SKM-1 treated with dmso at 0.1 percent for 144 hours (cell line): ENCODE measurements around the gene PROB1.
A peak's percentile ranks its signal among the peaks of the same experiment; 100 is the strongest.
"Not testable (repeated sequence)": the region's sequence is repeated elsewhere in the genome, so short reads cannot be mapped to it uniquely, and the experiment has no call there.

Experiments
- DNase-seq: peaks from one replicate; lab custom pipeline; 2025; ENCODE audit not compliant: unreplicated experiment; lab: John Stamatoyannopoulos, UW

The PROB1 gene, protein sequence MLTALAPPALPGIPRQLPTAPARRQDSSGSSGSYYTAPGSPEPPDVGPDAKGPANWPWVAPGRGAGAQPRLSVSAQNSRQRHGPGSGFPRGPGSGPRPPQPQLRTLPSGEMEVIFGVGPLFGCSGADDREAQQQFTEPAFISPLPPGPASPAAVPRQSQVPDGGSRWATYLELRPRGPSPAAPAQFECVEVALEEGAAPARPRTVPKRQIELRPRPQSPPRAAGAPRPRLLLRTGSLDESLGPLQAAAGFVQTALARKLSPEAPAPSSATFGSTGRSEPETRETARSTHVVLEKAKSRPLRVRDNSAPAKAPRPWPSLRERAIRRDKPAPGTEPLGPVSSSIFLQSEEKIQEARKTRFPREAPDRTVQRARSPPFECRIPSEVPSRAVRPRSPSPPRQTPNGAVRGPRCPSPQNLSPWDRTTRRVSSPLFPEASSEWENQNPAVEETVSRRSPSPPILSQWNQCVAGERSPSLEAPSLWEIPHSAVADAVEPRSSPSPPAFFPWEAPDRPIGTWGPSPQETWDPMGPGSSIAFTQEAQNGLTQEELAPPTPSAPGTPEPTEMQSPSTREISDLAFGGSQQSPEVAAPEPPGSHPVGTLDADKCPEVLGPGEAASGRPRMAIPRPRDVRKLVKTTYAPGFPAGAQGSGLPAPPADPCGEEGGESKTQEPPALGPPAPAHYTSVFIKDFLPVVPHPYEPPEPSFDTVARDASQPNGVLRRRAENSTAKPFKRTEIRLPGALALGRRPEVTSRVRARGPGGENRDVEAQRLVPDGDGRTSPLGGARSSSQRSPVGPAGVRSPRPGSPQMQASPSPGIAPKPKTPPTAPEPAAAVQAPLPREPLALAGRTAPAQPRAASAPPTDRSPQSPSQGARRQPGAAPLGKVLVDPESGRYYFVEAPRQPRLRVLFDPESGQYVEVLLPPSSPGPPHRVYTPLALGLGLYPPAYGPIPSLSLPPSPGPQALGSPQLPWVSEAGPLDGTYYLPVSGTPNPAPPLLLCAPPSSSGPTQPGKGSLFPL

DNA sequence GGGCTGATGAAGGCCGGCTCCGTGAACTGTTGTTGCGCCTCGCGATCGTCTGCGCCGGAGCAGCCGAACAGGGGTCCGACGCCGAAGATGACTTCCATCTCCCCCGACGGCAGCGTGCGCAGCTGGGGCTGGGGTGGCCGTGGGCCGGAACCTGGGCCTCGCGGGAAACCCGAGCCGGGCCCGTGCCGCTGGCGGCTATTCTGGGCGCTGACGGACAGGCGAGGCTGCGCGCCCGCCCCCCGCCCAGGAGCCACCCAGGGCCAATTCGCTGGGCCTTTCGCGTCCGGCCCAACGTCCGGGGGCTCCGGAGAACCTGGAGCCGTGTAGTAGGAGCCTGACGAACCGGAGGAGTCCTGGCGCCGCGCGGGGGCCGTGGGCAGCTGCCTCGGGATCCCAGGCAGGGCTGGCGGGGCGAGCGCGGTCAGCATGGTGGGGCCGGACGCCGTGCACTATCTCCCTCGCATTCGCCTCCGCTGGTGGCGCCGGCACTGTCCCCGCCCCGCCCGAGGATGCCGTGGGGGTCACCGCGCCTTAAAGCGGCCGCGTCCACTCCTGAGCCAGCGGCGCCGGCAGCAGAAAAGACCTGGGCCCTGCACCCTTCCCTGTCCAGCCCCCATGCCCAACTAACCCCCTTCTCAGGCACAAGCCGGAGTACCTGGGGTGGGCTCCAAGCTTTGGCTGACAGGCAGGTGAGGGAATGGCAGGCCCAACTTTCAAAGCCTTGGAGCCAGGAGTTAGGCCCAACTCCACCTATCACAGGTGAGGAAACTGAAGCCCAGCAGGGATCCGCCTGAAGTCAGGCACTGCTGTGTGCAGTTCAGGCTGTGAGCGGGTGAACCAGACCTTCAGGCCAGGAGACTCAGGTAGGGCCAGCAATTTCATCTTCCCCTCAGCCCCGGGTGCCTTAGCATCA is at the start of gene PROB1:
TSS of gene PROB1 (minus strand) at position 451 of the 913 bp plus-strand sequence. CDS start at position 428, 23 bp downstream.
- no peak for DNase-seq

DNA sequence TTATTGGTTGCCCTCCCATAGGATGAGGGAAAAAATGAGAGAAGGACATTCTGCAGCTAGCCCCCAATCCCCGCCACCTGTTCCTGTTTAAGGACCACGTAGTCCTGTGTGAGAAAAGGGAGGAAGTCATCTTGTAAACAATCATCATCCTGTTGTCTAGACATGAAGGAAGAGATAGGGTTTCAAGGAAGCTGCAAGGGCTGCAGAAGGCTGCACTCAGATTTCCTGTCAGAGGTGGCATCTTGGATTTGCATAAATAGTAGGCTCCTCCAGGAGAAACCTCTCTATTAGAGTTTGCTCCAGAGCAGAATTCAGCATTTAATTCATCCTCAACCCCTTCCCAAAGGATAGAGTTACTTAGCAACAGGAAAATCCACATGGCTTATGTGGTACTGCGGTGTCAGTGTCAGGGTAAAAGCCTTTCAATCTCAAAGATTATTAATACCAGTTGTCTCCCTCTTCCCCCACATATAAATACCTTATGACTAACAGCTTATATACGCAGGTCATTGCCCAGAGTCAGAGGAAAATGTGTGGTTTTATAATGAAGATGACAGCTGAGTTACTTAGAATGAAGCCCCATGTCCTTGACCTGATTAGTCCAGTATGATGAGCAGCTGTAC is 49.0 kb upstream of the PROB1 start:
- DNase-seq, result no peak

DNA sequence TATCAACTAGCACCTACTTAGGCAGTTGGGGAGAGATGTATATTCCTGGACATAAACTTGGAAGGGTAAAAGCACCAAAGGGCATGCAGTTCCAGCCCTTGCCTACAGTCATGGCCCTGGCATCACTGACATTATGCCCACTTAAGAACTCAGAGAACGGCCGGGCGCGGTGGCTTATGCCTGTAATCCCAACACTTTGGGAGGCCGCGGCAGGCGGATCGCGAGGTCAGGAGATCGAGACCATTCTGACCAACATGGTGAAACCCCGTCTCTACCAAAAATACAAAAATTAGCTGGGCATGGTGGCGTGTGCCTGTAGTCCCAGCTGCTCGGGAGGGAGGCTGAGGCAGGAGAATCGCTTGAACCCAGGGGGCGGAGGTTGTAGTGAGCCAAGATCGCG is 45.5 kb upstream of the PROB1 start:
- not testable (repeated sequence) for DNase-seq

DNA sequence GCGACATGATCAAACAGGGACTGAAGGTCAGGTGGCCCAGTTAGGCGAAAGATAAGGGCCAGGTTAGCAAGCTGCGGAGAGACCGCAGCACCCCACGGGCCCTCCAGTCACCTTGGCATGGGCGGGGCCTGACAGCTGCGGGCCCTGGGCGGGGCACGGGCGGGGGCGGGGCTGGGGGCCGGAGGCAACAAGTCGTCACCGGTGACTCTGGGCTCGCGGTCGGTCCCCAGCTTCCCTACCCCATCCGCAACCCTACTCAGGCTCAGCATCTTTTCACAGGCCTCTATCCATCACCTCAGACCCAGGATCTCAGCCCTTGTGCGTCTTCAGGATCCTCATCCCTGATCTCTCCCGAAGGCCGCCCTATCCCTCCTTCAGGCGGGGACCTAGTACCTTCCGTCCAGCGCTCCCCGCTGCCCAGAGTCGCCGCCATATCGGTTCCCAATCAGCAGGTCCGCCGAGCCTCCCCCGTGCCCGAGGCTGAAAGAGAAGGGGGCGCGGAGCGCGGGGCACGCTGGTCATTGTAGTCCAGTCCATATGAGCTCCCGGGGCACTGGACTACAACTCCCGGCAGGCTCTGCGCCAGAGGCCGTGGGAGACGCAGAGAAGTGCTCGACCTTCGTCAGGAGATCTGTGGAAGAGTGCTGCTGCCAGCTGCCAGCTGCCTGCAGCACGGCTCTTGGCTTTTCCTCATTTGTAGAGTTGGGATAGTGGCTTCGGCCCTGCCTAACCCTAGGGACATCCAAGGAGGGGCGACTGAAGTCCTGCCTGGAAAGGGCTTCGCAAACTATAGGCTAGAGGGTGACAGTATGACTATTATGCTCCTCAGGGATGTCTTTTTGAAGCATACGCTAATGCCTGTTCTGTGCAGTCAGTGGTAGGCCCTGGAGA is 44.4 kb upstream of the PROB1 start, which contains the start of gene DNAJC18:
TSS of gene DNAJC18 (minus strand) at position 513 of the 891 bp plus-strand sequence. CDS start at position 433, 80 bp downstream.
- peak; percentile 79 for DNase-seq

DNA sequence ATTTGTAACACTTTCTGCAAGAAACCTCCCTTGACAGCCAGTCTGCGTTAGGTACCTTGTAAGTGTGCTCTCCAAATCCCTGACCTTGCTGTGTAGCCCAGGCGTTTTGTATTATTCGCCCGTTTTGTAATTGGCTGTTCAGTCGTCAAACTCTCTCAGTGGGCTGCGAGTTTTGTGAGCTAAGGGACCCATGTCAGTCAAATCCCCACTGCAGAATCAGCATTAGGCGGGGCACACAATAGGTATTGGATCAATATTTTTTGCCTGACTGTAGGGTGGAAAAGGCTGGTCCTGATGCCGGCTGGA is 43.8 kb upstream of the PROB1 start:
- no peak for DNase-seq

DNA sequence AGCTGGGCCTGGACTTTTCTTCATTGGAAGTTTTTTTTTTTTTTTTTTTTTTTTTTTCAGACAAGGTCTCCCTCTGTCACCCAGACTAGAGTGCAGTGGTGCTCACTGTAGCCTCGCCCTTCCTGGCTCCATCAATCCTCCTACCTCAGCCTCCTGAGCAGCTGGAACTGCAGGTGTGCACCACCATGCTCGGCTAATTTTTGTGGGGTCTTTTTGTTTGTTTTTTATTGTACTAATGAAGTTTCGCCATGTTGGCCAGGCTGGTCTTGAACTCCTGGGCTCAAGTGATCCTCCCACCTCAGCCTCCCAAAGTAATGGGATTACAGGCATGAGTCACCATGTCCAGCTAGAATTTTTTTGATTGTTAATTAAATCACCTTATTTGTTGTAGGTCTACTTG is 40.8 kb upstream of the PROB1 start:
- DNase-seq, result no peak

DNA sequence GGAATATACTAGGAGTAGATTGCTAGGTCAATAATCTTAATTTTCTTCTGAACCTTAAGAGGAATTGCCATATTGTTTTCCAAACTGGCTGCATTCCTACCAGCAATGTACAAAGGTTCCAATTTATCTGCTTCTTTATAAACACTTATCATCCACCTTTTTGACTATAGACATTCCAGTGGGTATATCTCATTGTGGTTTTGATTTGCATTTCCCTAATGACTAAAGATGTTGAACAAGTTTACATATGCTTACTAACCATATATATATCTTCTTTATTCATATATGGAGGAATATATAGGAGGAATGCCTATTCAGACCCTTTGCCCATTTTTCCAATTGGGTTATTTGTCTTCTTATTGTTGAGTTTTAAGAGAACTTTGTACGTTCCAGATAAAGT is 36.8 kb upstream of the PROB1 start:
- DNase-seq, result no peak

DNA sequence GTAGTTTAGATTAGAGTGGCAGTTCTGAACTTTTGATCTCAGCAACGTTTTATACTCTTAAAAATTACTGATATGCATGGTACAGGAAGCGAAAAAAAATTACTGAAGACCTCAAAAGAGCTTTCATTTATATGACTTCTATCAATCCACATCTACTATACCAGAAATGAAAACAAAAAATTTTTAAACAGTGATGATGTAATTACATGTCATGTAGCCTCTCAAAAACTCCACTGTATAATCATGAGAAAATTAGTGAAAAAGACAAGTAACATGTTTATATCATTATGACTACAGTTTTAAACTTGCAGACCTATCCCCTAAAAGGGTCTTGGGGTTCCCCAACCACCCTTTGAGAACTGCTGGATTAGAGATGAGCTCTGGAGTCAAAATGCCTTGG is 35.1 kb upstream of the PROB1 start:
- DNase-seq, result no peak

DNA sequence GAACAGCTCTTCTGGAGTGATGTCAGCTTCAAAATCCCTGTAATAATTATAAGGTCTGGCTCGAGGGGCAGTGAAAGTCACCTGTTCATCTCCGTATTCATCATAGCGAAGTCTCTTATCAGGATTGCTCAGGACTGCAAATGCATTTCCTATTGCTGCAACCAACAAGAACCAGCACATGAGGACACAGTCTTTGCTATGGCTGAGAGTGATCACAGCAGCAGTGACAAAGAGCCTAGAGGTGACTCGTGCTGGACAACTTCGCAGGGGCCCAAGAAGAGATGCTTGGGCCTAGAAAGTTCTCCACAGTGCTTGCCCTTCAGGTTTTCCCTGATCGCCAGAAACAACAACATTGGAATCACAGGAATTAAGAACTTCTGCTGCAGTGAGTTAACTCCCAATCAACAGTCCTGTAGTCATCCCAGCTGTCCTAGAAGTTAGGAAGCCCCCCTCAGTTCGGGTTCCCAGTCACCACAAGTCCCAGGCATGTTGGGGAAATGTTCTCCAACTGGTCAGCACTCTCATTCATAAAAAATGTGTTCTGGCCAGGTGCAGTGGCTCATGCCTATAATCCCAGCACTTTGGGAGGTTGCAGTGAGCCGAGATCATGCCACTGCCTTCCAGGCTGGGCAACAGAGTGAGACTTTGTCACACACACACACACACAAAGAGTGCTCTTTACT is 31.4 kb upstream of the PROB1 start:
- no peak for DNase-seq

DNA sequence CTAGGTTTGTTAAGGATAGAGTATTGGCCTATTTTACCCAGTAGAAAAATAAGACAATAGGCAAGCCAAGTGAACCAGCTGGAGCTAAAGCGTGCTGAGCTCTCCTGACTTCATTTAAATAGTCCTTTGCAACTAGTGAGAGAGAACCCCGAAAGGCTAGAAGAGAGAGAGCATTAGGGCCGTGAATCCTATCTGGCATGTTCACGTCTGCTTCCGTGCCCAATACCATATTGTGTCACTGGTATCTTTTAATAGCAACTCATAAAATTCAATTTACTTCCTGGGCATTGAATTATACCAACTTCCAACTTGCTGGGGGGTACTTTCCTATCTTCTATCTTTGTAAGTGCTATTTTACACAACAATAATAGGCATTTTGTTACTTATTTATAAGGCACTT is 30.6 kb upstream of the PROB1 start:
- DNase-seq, result no peak

DNA sequence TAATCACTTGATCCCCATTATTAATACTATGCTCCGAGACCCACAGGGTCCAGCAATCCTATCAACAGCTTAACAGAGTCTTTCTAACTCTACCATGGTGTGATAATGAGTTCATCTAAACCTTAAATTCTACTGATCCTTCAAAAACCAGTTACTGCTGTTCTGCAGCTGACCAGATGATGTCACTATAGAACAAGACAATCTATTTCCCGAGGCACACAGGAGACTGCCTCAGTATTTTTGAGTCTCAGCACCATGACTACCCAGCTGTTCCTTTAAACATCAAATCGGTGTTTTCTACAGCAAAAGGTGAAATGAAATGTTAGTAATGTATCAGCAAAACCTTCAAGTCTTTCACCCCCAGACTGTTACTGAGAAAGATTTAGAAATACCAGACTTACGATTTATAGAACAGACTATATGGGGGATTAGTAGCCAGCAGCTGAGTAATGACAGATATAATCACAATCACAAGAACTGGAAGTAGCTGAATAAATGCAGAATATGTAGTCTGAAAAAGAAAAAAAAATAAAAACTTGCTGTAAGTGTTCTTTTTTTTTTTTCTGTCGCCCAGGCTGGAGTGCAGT is 27.5 kb upstream of the PROB1 start:
- peak; percentile 86 for DNase-seq

DNA sequence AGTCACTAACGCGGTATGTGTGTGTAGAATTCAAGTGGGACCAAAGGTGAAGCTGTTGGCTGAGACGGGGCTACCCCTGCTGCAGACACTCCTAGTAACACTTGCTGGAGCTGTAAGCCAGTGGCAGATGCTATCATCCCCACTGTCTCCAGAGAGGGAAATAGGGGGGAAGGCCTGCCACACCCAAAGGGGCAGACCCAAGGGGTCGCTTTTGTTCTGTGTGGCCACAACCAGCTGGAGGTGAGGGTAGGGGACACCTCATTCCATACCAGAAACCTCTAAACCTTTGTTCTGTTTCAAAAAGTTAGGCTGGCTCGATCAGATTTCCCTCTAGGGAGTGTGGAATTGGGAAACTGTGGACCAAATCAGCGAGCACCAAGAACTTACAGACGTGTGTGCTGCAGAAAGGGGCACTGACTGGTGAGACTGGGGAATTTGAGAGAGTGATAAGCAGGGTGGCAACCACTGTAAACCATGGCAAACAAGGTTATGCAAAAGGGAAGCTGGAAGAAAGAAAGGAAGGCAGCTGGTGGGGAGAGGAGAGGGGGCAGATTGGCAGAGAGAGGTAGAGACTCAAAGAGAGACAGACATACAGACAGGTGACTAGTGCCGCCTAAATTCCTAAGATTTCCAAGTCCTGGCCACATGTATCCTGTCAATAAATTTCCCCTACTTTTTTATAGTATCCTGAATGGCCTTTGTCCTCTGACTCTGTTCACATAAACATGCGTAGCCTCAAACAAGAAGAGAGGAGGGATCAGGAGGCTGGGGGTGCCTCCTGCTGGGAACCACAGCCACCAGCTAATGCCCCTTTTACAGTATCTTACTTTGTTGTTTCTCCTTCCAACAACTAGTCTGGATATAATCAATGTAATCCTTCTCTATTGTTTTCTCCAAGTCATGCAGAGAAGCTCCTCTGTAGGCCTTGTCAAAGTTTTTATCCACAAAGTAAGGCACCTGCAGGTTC is 24.6 kb upstream of the PROB1 start:
- DNase-seq, result no peak

DNA sequence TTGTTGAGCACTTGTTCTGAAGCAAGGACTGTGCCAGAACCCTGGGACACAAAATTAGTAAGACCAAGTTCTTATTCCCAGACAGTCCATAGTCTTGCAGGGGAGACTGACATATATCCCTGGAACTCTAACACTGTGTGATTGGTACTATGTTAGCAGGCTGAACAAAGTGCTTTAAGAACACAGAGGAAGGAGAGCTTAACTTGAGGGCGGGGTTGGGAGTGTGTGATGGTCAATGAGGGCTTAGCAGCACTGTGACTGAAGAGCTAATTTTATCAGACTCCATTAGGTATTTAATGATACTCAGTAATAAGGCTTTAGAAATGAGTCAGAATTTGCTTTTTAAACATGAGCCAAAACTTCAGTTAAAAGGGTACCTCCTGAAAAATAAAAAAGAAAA is 23.9 kb upstream of the PROB1 start:
- DNase-seq, result no peak

DNA sequence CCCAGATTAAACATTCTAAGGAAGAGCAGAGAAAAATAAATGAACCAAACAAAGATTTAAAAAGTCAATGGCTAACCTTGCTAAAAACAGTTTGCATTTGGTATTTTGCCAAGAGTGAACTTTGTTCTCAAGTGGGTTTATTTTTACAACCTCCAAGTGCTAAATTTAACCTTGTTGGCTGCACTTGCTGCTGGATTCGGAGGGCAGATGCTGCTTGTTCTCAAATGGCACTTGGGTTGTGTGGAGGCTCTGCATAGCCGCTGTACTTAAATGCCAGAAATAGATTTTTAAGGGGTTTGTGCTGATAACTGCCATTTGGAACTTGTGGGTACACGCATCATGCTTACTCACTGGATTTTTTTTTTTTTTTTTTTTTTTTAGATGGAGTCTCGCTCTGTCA is 22.3 kb upstream of the PROB1 start:
- DNase-seq, result no peak

DNA sequence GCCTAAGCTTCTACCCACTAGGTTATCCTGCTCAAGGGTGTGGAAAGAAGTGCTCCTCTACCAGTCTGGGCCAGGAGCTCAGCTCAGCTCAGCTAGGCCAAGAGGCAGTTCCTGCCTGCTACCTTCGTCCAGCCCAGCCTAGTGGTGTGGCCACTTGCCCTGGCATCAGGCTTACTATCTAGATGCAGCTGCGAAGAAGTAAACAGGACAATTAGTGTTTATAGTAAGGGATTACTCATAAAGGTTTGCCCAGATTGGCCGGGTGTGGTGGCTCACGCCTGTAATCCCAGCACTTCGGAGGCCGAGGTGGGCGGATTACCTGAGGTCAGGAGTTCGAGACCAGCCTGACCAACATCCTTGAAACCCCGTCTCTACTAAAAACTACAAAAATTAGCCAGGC is 21.7 kb upstream of the PROB1 start:
- no peak for DNase-seq

DNA sequence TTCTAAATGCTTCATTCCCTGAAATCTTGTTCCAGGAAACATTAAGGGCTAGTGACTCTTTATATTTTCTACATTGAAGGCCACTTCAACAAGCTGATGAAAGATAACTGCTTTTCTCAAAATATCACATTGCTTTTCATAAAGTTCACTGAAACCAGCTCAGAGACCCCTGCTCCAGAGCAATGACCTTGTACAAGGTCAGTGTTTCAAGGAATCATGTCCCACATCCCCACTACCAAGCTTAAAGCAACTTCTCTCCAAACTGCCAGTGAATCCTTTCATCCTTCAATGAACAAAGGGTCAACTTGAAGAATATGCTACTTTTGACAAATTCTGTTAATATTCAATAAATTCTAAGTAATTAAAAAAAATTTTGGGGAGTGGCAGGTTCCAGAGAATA is 21.0 kb upstream of the PROB1 start:
- DNase-seq, result no peak

DNA sequence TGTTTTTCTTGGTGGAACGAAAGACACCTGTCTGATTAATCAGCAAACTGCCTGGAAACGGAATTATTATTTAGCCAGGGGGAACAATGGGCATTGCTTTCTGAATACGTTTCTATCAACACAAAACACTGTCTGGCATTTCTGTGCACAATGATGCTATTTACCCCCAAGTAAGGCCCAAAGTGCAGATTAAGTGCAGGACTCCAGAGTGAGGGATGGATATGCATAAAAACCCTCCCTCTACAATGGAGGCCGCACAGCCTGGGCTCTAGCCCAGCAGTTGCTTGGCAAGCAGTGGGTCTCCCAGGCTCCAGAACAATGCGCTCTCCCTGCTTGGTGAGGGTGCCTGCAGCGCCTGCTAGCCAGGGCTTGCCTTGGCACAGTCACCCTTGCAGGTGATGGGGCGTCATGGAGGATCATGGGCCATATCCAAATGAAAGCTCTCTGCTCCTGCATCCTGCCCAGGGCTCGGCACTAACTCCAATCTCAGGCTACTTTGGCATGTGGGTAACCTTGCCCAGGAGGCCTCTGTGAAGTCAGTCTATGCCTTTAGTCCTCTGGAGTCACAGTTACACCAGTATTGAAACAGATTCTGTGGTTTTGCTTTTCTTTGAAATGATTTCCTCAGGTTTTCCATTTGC is 20.4 kb upstream of the PROB1 start:
- no peak for DNase-seq
